H1 (cell line): ENCODE data around the gene ACSF3. TPM values are rescaled to one million over a fixed set of nuclear protein-coding genes. Genes with fewer than 3 reads are reported as not detected.

Experiments used
- CBX8 ChIP-seq: fragments of 300-800, 300-1000 bp; sonication (generic); IDR thresholded peaks from 2 replicates; pipeline ENCODE4 v1.7.1; 2016; ENCODE audit warnings: low read depth, low read length, borderline replicate concordance
- CHD2 ChIP-seq: IDR thresholded peaks from 2 replicates; pipeline ENCODE4 v1.6.1; 2012; ENCODE audit warnings: low read length, improper control_type of control experiment
- CREB1 ChIP-seq: IDR thresholded peaks from 2 replicates; pipeline ENCODE4 v1.6.1; 2012; ENCODE audit warnings: inconsistent platforms
- JUND ChIP-seq: IDR thresholded peaks from 2 replicates; pipeline ENCODE4 v1.6.1; 2011; ENCODE audit warnings: mild to moderate bottlenecking, improper control_type of control experiment, low read length
- KDM1A ChIP-seq: fragments of 200-600, 300-600 bp; sonication (generic); IDR thresholded peaks from 2 replicates; pipeline ENCODE4 v1.7.1; 2016; ENCODE audit warnings: mild to moderate bottlenecking, low read length, borderline replicate concordance
- KDM4A ChIP-seq: IDR thresholded peaks from one replicate; pipeline ENCODE4 v1.7.1; 2012; ENCODE audit warnings: low read depth, mild to moderate bottlenecking, moderate library complexity, low read length, inconsistent platforms; ENCODE audit not compliant: severe bottlenecking
- POLR2AphosphoS5 ChIP-seq: IDR thresholded peaks from 2 replicates; pipeline ENCODE4 v1.6.1; 2011; ENCODE audit warnings: low read depth, low read length
- RFX5 ChIP-seq: IDR thresholded peaks from 2 replicates; pipeline ENCODE4 v1.6.1; 2011; ENCODE audit warnings: low read depth, low read length, improper control_type of control experiment, borderline replicate concordance
- SIRT6 ChIP-seq: IDR thresholded peaks from one replicate; pipeline ENCODE4 v1.7.1; 2012; ENCODE audit warnings: low read length, inconsistent platforms
- SP4 ChIP-seq: IDR thresholded peaks from 2 replicates; pipeline ENCODE4 v1.6.1; 2012; ENCODE audit warnings: low read length, inconsistent platforms
- SRF ChIP-seq: IDR thresholded peaks from 2 replicates; pipeline ENCODE4 v1.6.1; 2011; ENCODE audit warnings: mild to moderate bottlenecking, low read depth, low read length, moderate library complexity
- polyA plus RNA-seq, 7 experiments: library from polyadenylated mRNA; depleted of rRNA in 3 of 7; stranded (reverse) in 5 of 7; unstranded in 2 of 7; fragments of >200 nt in 5 of 7; fragments of 200-250 nt in 2 of 7; gene quantifications; 1 replicate in 5 of 7; 2 replicates in 1 of 7; 4 replicates in 1 of 7; pipeline versions ENCODE4 v1.2.1 to v1.2.3, GENCODE V29; 2011 to 2013; ENCODE audit warnings: missing spikeins in 2 of 7, mixed read lengths in 2 of 7
- total RNA-seq: library from RNA; stranded (reverse); fragmentation: NEBNext Ultra II Directional; extraction: Animal tissue kit (Norgen Biotek cat#: 25700); gene quantifications from 2 replicates; pipeline ENCODE4 v1.2.1, GENCODE V29; 2021

The ACSF3 gene
- total and polyA plus RNA-seq, 2 of the 8 experiments (the other 6 are each of a cell fraction or from before 2014, with no cell fraction given): 15.6 to 22.9 TPM

- TF ChIP-seq KDM4A (no peak), KDM1A (no peak), SP4 (no peak), RFX5 (no peak), CREB1 (no peak), SRF (no peak), CHD2 (no peak), SIRT6 (no peak), CBX8 (no peak), JUND (no peak), POLR2AphosphoS5 (no peak)
- TF ChIP-seq, all 59 proteins: peak for 0
Observed at GRCh38 chr16:89160977-89161701, 67.5 kb downstream of the ACSF3 start (continued).
